HG02840 (cell line): ENCODE results near the gene KRT38.

Experiments used
- ATAC-seq: cut with Tn5 transposase; IDR thresholded peaks from one replicate; pipeline ENCODE4 v1.9.1; 2021; ENCODE audit warnings: mild to moderate bottlenecking, moderate library complexity, moderate number of reproducible peaks; ENCODE audit not compliant: unreplicated experiment, low FRiP score

Gene KRT38

GRCh38 chr17:41440531-41441033, at the start of gene KRT38:
Gene KRT38, minus strand, starts transcription at chr17:41440983. Its CDS starts 62 bp downstream, at chr17:41440921.
- ATAC-seq = no peak

- no peak for ATAC-seq
These were observed 48.7 kb upstream of the KRT38 start, which contains the start of gene KRT36 for GRCh38 chr17:41489531-41489930. Gene KRT36, minus strand, starts transcription at chr17:41489910. Its CDS starts 46 bp downstream, at chr17:41489864.

GRCh38 chr17:41486809-41487530, 46.2 kb upstream of the KRT38 start:
- ATAC-seq = no peak

GRCh38 chr17:41486316-41486715, 45.5 kb upstream of the KRT38 start:
- no peak for ATAC-seq

GRCh38 chr17:41484920-41485904, 44.4 kb upstream of the KRT38 start:
- ATAC-seq = no peak

GRCh38 chr17:41483991-41484826, 43.4 kb upstream of the KRT38 start:
- no peak for ATAC-seq

- no peak for ATAC-seq
These were observed 42.7 kb upstream of the KRT38 start for GRCh38 chr17:41483531-41483930.

GRCh38 chr17:41481036-41481435, 40.3 kb upstream of the KRT38 start, which contains the start of gene KRT35:
Gene KRT35, minus strand, starts transcription at chr17:41481151. Its CDS starts 54 bp downstream, at chr17:41481097.
- no peak for ATAC-seq

GRCh38 chr17:41480581-41480980, 39.8 kb upstream of the KRT38 start:
- no peak for ATAC-seq

GRCh38 chr17:41480136-41480535, 39.4 kb upstream of the KRT38 start:
- ATAC-seq = no peak

- no peak for ATAC-seq
These were observed 37.5 kb upstream of the KRT38 start for GRCh38 chr17:41478237-41478636.

GRCh38 chr17:41476866-41477815, 36.4 kb upstream of the KRT38 start:
- no peak for ATAC-seq

- ATAC-seq = no peak
These were observed 34.6 kb upstream of the KRT38 start for GRCh38 chr17:41475421-41475820.

- no peak for ATAC-seq
These were observed 34.1 kb upstream of the KRT38 start for GRCh38 chr17:41474863-41475262.

GRCh38 chr17:41468346-41468745, 27.6 kb upstream of the KRT38 start:
- no peak for ATAC-seq

- ATAC-seq = no peak
These were observed 26.8 kb upstream of the KRT38 start for GRCh38 chr17:41467561-41467960.

- ATAC-seq = no peak
These were observed 26.2 kb upstream of the KRT38 start, which contains the start of gene KRT32 for GRCh38 chr17:41466988-41467387. Gene KRT32, minus strand, starts transcription at chr17:41467386. Its CDS starts 61 bp downstream, at chr17:41467325.

GRCh38 chr17:41464682-41465081, 23.9 kb upstream of the KRT38 start:
- no peak for ATAC-seq

- ATAC-seq = no peak
These were observed 23.4 kb upstream of the KRT38 start for GRCh38 chr17:41464173-41464572.
